Calu3 (cell line): ENCODE data around the gene BCL2L1. TPM values are rescaled to one million over a fixed set of nuclear protein-coding genes. Genes with fewer than 3 reads are reported as not detected.
"Not testable (repeated sequence)": the region's sequence is repeated elsewhere in the genome, so short reads cannot be mapped to it uniquely, and the experiment has no call there.

Experiments used
- BruUV-seq: library from RNA; stranded (reverse); fragments of 400-500 nt; replicated peaks from 2 replicates; lab custom pipeline; 2021; lab: Mats Ljungman, UMichigan
- CTCF ChIA-PET: fragments of 300-600 bp; sonication (Branson Sonifier 250); formaldehyde crosslinking; loops from one replicate; lab custom pipeline; 2022; ENCODE audit warnings: antibody characterized with exemption; lab: Charles Lee
- DNase-seq: peaks from one replicate; pipeline ENCODE4 v3.0.0; 2022
- H3K27ac Mint-ChIP-seq: one replicate; pipeline ENCODE4 v1.8.0; 2022; ENCODE audit warnings: mixed read lengths; ENCODE audit not compliant: unreplicated experiment
- H3K27me3 Mint-ChIP-seq: one replicate; pipeline ENCODE4 v1.8.0; 2022; ENCODE audit warnings: mixed read lengths; ENCODE audit not compliant: unreplicated experiment
- H3K36me3 Mint-ChIP-seq: one replicate; pipeline ENCODE4 v1.8.0; 2022; ENCODE audit warnings: mild to moderate bottlenecking, moderate library complexity, mixed read lengths; ENCODE audit not compliant: insufficient read depth, unreplicated experiment
- H3K4me1 Mint-ChIP-seq: one replicate; pipeline ENCODE4 v1.8.0; 2022; ENCODE audit warnings: mild to moderate bottlenecking, low read depth, mixed read lengths; ENCODE audit not compliant: unreplicated experiment
- H3K4me3 Mint-ChIP-seq: one replicate; pipeline ENCODE4 v1.8.0; 2022; ENCODE audit warnings: mild to moderate bottlenecking, low read depth, moderate library complexity, mixed read lengths; ENCODE audit not compliant: unreplicated experiment
- H3K9me3 Mint-ChIP-seq: one replicate; pipeline ENCODE4 v1.8.0; 2022; ENCODE audit warnings: low read depth, mixed read lengths; ENCODE audit not compliant: unreplicated experiment
- intact Hi-C: fragments of 100-400 bp; cut with micrococcal nuclease; formaldehyde crosslinking; loops from one replicate; pipeline ENCODE4 v1.10.0; 2022; ENCODE audit not compliant: unreplicated experiment
- total RNA-seq: library from RNA; stranded (reverse); gene quantifications from 2 replicates; pipeline ENCODE4 v1.2.3, GENCODE V29; 2022
- TF ChIP-seq, protein P1 (sequence below): fragments of 200-600 bp; IDR thresholded peaks from one replicate; pipeline ENCODE4 v1.8.0; 2022; ENCODE audit warnings: antibody characterized with exemption; ENCODE audit not compliant: unreplicated experiment

Gene BCL2L1
- total RNA-seq, 1 experiment from 2014 or later: 290 TPM

DNA sequence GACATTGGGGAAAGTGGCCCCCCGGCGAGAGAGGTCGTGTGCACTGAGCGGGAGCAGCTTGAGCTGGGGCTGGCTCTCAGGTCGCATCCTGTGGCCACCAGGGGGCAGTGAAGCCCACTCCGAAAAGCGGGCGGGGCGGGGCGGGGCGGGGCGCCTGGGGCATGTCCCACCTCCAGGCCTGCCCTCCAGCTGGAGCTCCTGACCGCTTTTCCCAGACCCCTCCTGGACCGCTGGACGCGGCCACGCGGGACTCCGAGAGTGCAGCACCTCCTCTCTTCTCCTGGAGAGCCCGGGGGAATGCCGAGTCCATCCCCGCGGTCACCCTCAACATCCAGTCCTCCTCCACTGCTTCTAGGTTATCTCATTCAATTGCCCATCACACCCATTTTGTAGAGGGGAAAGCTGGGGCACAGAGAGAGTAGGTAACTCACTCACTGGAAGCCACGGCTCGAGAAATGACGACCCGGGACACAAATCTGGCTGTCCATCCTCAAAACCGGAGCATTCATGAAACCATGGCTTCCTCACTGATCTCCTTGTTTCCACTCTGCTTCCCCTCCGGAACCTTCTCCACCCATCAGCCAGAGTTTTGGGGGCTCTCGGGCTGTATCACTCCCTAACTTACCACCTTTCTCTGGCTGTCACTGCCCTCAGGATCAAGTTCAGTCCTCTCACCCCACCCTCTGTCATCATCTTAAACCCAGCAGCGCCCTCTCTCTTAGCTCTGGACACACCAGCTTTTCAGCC lies 60.9 kb downstream of the BCL2L1 start:
- TF ChIP-seq, protein P1, sequence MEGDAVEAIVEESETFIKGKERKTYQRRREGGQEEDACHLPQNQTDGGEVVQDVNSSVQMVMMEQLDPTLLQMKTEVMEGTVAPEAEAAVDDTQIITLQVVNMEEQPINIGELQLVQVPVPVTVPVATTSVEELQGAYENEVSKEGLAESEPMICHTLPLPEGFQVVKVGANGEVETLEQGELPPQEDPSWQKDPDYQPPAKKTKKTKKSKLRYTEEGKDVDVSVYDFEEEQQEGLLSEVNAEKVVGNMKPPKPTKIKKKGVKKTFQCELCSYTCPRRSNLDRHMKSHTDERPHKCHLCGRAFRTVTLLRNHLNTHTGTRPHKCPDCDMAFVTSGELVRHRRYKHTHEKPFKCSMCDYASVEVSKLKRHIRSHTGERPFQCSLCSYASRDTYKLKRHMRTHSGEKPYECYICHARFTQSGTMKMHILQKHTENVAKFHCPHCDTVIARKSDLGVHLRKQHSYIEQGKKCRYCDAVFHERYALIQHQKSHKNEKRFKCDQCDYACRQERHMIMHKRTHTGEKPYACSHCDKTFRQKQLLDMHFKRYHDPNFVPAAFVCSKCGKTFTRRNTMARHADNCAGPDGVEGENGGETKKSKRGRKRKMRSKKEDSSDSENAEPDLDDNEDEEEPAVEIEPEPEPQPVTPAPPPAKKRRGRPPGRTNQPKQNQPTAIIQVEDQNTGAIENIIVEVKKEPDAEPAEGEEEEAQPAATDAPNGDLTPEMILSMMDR: peak; percentile 97
- CTCF ChIA-PET: interaction anchor here (0.6 to 7.0 kb wide), 25 partner anchors 8 to 99 kb away, joined by 3 to 205 read pairs (median 4); partner anchors contain the start of genes BCL2L1 and TPX2
- intact Hi-C loops: loop anchor here (1.0 to 5.0 kb wide), 3 partner anchors 36 to 62 kb away; no protein-coding TSS in a partner anchor
- Mint-ChIP-seq H3K36me3 (peaks cover 67% of the 10 kb centered on the region), H3K27me3 (no peaks in the 10 kb centered on the region), H3K4me1 (peaks cover 62% of the 10 kb centered on the region), H3K9me3 (no peaks in the 10 kb centered on the region), H3K27ac (peak overlapping the region; percentile 80), H3K4me3 (peak overlapping the region; percentile 38)
- DNase-seq: peak; percentile 90
- TSS peak; percentile 96 for BruUV-seq

DNA sequence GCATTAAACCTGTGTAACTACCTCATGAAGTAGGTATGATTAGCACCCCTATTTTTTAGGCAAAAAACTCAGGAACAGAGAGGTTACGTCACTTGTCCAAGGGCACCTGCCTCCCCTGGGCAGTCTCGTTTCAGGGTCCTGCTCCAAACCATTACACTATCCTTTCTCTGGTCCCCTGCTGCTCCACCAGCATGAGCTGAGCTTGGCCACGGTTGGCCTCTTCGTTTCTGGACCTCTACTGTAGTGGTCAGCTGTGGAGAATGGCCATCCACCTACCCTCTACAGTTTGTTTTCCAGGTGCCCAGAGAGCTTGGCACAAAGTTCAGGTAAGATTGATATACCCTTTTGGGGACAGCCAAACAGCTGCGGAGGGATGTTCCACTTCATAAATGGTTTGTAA lies 68.1 kb downstream of the BCL2L1 start:
- TF ChIP-seq, protein P1: no peak
- peak overlapping the region; percentile 16 for H3K27ac Mint-ChIP-seq
- DNase-seq: no peak
- no peaks in the 10 kb centered on the region for H3K9me3 Mint-ChIP-seq
- peaks cover 18% of the 10 kb centered on the region for H3K36me3 Mint-ChIP-seq
- H3K4me1 Mint-ChIP-seq: no peaks in the 10 kb centered on the region
- CTCF ChIA-PET: interaction anchor here (0.6 kb wide), 1 partner anchor 55 kb away, joined by 3 read pairs; no protein-coding TSS in a partner anchor
- H3K4me3 Mint-ChIP-seq: no peak overlapping the region
- intact Hi-C loops: no loop called here
- BruUV-seq: no TSS peak
- peaks cover 15% of the 10 kb centered on the region for H3K27me3 Mint-ChIP-seq

DNA sequence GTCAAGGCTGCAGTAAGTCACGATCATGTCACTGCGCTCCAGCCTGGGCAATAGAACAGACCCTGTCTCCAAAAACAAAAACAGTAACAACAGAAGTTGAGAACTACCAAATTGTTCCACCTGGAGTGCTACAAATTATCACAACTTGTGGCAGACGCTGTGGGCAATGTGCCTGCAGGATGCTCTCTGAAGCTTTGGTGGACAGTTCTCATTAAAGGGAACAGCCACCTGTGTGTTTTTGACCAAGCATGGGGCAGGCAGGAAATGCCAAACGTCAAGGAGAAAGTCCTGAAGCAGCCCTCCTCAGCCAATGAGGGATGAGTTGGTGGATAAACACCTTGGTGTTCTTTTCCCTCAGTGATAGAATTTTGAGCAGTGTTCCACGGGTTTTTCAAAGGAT lies 69.1 kb downstream of the BCL2L1 start:
- no TSS peak for BruUV-seq
- H3K9me3 Mint-ChIP-seq: no peaks in the 10 kb centered on the region
- DNase-seq: no peak
- no peak overlapping the region for H3K4me3 Mint-ChIP-seq
- TF ChIP-seq, protein P1: no peak
- H3K27me3 Mint-ChIP-seq: peaks cover 15% of the 10 kb centered on the region
- intact Hi-C loops: no loop called here
- H3K36me3 Mint-ChIP-seq: peaks cover 14% of the 10 kb centered on the region
- H3K4me1 Mint-ChIP-seq: no peaks in the 10 kb centered on the region
- H3K27ac Mint-ChIP-seq: no peak overlapping the region
- CTCF ChIA-PET: interaction anchor here (0.6 kb wide), 1 partner anchor 21 kb away, joined by 3 read pairs; no protein-coding TSS in a partner anchor

- no peaks in the 10 kb centered on the region for H3K9me3 Mint-ChIP-seq
- TF ChIP-seq, protein P1: no peak
- H3K27me3 Mint-ChIP-seq: peaks cover 15% of the 10 kb centered on the region
- CTCF ChIA-PET: no interaction called here
- peaks cover 14% of the 10 kb centered on the region for H3K36me3 Mint-ChIP-seq
- DNase-seq: no peak
- no peak overlapping the region for H3K4me3 Mint-ChIP-seq
- no peak overlapping the region for H3K27ac Mint-ChIP-seq
- no peaks in the 10 kb centered on the region for H3K4me1 Mint-ChIP-seq
- BruUV-seq: no TSS peak
- intact Hi-C loops: no loop called here
These were observed 69.7 kb downstream of the BCL2L1 start for GRCh38 chr20:31652917-31653396.

DNA sequence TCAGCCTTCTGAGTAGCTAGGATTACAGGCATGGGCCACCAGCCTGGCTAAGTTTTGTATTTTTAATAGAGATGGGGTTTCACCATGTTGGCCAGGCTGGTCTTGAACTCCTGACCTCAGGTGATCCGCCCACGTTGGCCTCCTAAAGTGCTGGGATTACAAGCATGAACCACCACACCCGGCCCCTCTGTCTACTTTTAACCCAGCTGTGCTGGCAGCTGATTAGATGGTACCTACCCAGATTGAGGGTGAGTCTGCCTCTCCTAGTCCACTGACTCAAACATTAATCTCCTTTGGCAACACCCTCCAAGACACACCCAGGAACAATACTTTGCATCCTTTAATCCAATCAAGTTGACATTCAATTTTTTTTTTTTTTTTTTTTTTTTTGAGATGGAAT lies 74.6 kb downstream of the BCL2L1 start:
- H3K27me3 Mint-ChIP-seq: peaks cover 15% of the 10 kb centered on the region
- CTCF ChIA-PET: interaction anchor here (0.6 to 1.3 kb wide), 4 partner anchors 14 to 78 kb away, joined by 3 to 6 read pairs (median 4); no protein-coding TSS in a partner anchor

More for the DNA sequence above, 74.6 kb downstream of the BCL2L1 start:
- DNase-seq, H3K36me3 Mint-ChIP-seq, H3K27ac Mint-ChIP-seq, BruUV-seq, H3K4me3 Mint-ChIP-seq, H3K4me1 Mint-ChIP-seq, intact Hi-C loops, H3K9me3 Mint-ChIP-seq: not testable (repeated sequence)
